ENCODE data around the gene SLC27A1.

SLC27A1 gene

DNA sequence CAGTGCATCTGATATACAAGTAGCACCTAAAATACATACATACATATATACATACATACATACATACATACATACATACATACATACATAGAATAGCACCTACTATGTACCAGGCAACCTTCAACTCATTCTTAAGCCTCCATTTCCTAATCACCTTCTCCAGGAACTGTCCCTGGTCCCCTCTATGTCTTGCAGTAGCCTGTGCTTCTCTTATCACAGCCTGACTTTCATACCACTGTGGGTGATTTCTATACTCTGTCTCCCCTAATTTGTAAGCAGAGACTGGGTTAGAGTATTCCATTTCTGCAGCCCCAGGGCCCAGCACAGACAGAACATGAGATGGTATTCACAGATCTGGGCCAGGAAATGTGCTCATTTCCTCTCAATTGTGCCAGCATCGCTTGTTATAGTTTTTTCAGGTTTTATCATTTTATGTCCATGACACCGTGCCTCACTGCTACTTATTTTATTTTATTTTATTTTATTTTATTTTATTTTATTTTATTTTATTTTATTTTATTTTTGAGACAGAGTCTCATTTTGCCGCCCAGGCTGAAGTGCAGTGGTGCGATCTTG is 70.9 kb downstream of the SLC27A1 start:
- DNase-seq (ENCODE audit: low spot score) = no peak
- Histone ChIP-seq H4K91ac (ENCODE audit: low read depth, low read length, poor library complexity) (no peak overlapping the region), H3K36me3 (replicated peaks in 1 of 2; ENCODE audit: control insufficient read depth in 2 of 2, insufficient read depth in 2 of 2, low read length in 2 of 2) (no peaks in the 10 kb centered on the region), H3K4me1 (ENCODE audit: control insufficient read depth in 2 of 2, insufficient read depth in 1 of 2, low read depth in 1 of 2, low read length in 2 of 2) (peaks cover 5 to 7% of the 10 kb centered on the region in 2 donors), H3K9ac (ENCODE audit: low read depth, low read length, poor library complexity) (no peak overlapping the region), H2AK5ac (ENCODE audit: low read depth, low read length) (no peak overlapping the region), H2BK12ac (ENCODE audit: low read length) (no peak overlapping the region), H2BK120ac (ENCODE audit: low read depth, low read length) (no peak overlapping the region), H2BK5ac (ENCODE audit: low read length) (no peak overlapping the region), H3K4me2 (ENCODE audit: insufficient read depth, low read length, poor library complexity, severe bottlenecking) (no peak overlapping the region), H2BK15ac (ENCODE audit: low read length) (no peak overlapping the region), H3K27ac (replicated peaks; ENCODE audit: low read length) (no peak overlapping the region), H2AFZ (ENCODE audit: low read length) (no peak overlapping the region), H4K8ac (ENCODE audit: low read depth, low read length) (no peak overlapping the region), H3K27me3 (ENCODE audit: control insufficient read depth in 3 of 3, insufficient read depth in 3 of 3, low read depth in 1 of 3, low read length in 3 of 3) (peaks cover 0 to 6% (median 0%) of the 10 kb centered on the region in 3 experiments), H3K14ac (ENCODE audit: low read length) (no peak overlapping the region), H3K79me1 (ENCODE audit: low read depth, low read length) (no peaks in the 10 kb centered on the region), H3K9me3 (replicated peaks in 1 of 2; ENCODE audit: control insufficient read depth in 2 of 2, insufficient read depth in 1 of 2, low read depth in 1 of 2, low read length in 2 of 2) (peaks cover 0 to 4% of the 10 kb centered on the region in 2 donors), H3K4ac (ENCODE audit: low read length) (no peak overlapping the region), H3K23ac (ENCODE audit: low read depth, low read length, poor library complexity) (no peak overlapping the region), H3K4me3 (ENCODE audit: low read length in 2 of 2) (no peak overlapping the region), H3K18ac (ENCODE audit: low read length) (no peak overlapping the region)
- WGBS, 2 donors (ENCODE audit: extremely low coverage in 2 of 2, insufficient read length in 2 of 2, insufficient replicate concordance in 1 of 2) = no CpG with 5 or more reads among the region's 4 CpGs

DNA sequence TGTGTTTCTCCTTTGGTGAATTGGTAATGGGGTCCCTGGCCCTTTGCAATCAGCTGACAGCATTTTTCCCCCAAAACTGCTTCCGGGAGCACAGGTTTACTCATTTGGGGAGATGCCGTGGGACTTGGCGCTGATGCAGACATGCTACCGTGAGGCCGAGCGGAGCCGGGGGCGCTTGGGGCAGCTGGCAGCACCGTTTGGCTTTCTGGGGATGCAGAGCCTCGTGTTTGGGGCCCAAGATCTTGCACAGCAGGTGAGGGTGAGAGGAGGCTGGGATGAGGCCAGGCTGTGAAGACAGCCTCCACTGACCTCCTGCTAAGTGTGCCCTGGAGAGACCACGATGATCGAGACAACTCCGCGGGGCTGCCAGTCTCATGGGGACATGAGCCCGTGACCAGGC is 71.7 kb downstream of the SLC27A1 start:
- DNase-seq (ENCODE audit: low spot score) = no peak
- Histone ChIP-seq H3K9ac (ENCODE audit: low read depth, low read length, poor library complexity) (no peak overlapping the region), H3K4me1 (ENCODE audit: control insufficient read depth in 2 of 2, insufficient read depth in 1 of 2, low read depth in 1 of 2, low read length in 2 of 2) (peaks cover 7 to 9% of the 10 kb centered on the region in 2 donors), H3K14ac (ENCODE audit: low read length) (no peak overlapping the region), H2BK5ac (ENCODE audit: low read length) (no peak overlapping the region), H3K9me3 (replicated peaks in 1 of 2; ENCODE audit: control insufficient read depth in 2 of 2, insufficient read depth in 1 of 2, low read depth in 1 of 2, low read length in 2 of 2) (peaks cover 0 to 4% of the 10 kb centered on the region in 2 donors), H2AK5ac (ENCODE audit: low read depth, low read length) (peak overlapping the region; percentile 85), H3K4me2 (ENCODE audit: insufficient read depth, low read length, poor library complexity, severe bottlenecking) (no peak overlapping the region), H3K23ac (ENCODE audit: low read depth, low read length, poor library complexity) (no peak overlapping the region), H3K27ac (replicated peaks; ENCODE audit: low read length) (no peak overlapping the region), H3K27me3 (ENCODE audit: control insufficient read depth in 3 of 3, insufficient read depth in 3 of 3, low read depth in 1 of 3, low read length in 3 of 3) (peaks cover 0 to 6% (median 0%) of the 10 kb centered on the region in 3 experiments), H3K18ac (ENCODE audit: low read length) (peak overlapping the region; percentile 45), H3K4me3 (ENCODE audit: low read length in 2 of 2) (no peak overlapping the region), H2BK12ac (ENCODE audit: low read length) (no peak overlapping the region), H2AFZ (ENCODE audit: low read length) (no peak overlapping the region), H4K91ac (ENCODE audit: low read depth, low read length, poor library complexity) (no peak overlapping the region), H2BK120ac (ENCODE audit: low read depth, low read length) (no peak overlapping the region), H3K79me1 (ENCODE audit: low read depth, low read length) (no peaks in the 10 kb centered on the region), H2BK15ac (ENCODE audit: low read length) (peak overlapping the region; percentile 52), H3K4ac (ENCODE audit: low read length) (no peak overlapping the region), H4K8ac (ENCODE audit: low read depth, low read length) (no peak overlapping the region), H3K36me3 (replicated peaks in 1 of 2; ENCODE audit: control insufficient read depth in 2 of 2, insufficient read depth in 2 of 2, low read length in 2 of 2) (no peaks in the 10 kb centered on the region)
- WGBS, 2 donors (ENCODE audit: extremely low coverage in 2 of 2, insufficient read length in 2 of 2, insufficient replicate concordance in 1 of 2) = no CpG with 5 or more reads among the region's 15 CpGs

DNA sequence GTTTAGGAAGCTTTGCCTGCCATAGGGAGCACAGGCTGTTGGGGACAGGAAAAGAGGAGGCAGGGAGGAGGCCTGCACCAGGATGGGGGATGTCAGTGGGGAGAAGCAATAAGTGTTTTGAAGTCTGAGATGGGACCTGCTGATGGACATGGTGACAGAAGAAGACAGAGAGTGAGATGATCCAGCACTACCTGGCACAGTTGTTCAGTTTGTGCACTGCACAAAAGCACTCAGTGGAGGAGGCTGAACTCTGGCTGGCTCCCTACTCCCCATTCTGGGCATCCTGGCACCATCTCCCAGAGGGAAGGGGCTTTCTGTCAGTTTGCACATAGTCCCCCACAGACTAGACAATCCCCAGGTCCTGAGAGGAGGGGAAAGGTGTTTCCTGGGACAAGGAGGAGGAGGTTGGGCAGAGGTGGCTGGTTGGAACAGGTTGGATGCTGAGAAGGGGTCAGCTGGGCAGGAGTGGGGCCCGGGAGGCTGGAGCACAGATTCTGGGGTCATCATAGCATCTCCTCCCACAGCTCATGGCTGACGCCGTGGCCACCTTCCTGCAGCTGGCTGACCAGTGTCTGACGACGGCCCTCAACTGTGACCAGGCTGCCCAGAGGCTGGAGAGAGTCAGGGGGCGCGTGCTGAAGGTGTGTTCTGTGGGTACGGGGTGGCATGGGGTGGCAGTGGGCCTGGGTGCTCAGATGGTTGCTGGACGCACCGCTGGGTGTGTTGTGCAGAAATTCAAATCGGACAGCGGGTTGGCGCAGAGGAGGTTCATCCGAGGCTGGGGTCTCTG is 72.7 kb downstream of the SLC27A1 start:
- WGBS, 2 donors (ENCODE audit: extremely low coverage in 2 of 2, insufficient read length in 2 of 2, insufficient replicate concordance in 1 of 2) = no CpG with 5 or more reads among the region's 14 CpGs

DNA sequence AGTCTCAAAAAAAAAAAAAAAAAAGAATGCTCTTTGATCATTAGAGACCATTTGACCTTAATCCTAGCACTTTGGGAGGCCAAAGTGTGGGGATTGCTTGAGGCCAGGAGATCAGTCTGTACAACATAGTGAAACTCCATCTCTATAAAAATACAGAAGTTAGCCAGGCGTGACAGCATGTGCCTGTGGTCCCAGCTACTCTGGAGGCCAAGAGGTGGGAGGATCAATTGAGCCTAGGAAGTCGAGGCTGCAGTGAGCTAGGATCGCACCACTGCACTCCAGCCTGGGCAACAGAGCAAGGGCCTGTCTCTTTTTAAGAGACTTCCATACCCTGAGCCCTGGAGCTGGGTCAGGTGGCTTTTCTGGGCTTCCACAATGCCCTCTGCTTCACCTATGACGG is 73.7 kb downstream of the SLC27A1 start:
- Histone ChIP-seq H4K91ac (ENCODE audit: low read depth, low read length, poor library complexity) (no peak overlapping the region), H4K8ac (ENCODE audit: low read depth, low read length) (no peak overlapping the region), H2AFZ (ENCODE audit: low read length) (no peak overlapping the region), H2BK120ac (ENCODE audit: low read depth, low read length) (no peak overlapping the region), H3K18ac (ENCODE audit: low read length) (no peak overlapping the region), H2BK5ac (ENCODE audit: low read length) (no peak overlapping the region), H2BK15ac (ENCODE audit: low read length) (no peak overlapping the region), H3K23ac (ENCODE audit: low read depth, low read length, poor library complexity) (no peak overlapping the region), H3K27ac (replicated peaks; ENCODE audit: low read length) (no peak overlapping the region), H3K4me3 (ENCODE audit: low read length in 2 of 2) (no peak overlapping the region), H3K79me1 (ENCODE audit: low read depth, low read length) (no peaks in the 10 kb centered on the region), H3K27me3 (ENCODE audit: control insufficient read depth in 3 of 3, insufficient read depth in 3 of 3, low read depth in 1 of 3, low read length in 3 of 3) (no peaks in the 10 kb centered on the region), H3K9me3 (replicated peaks in 1 of 2; ENCODE audit: control insufficient read depth in 2 of 2, insufficient read depth in 1 of 2, low read depth in 1 of 2, low read length in 2 of 2) (peaks cover 0 to 4% of the 10 kb centered on the region in 2 donors), H3K4me1 (ENCODE audit: control insufficient read depth in 2 of 2, insufficient read depth in 1 of 2, low read depth in 1 of 2, low read length in 2 of 2) (peaks cover 3 to 9% of the 10 kb centered on the region in 2 donors), H3K4ac (ENCODE audit: low read length) (peak overlapping the region; percentile 2), H3K9ac (ENCODE audit: low read depth, low read length, poor library complexity) (no peak overlapping the region), H3K36me3 (replicated peaks in 1 of 2; ENCODE audit: control insufficient read depth in 2 of 2, insufficient read depth in 2 of 2, low read length in 2 of 2) (no peaks in the 10 kb centered on the region), H3K14ac (ENCODE audit: low read length) (no peak overlapping the region), H2BK12ac (ENCODE audit: low read length) (no peak overlapping the region), H2AK5ac (ENCODE audit: low read depth, low read length) (peak overlapping the region; percentile 69), H3K4me2 (ENCODE audit: insufficient read depth, low read length, poor library complexity, severe bottlenecking) (no peak overlapping the region)
- DNase-seq (ENCODE audit: low spot score) = no peak
- WGBS, 2 donors (ENCODE audit: extremely low coverage in 2 of 2, insufficient read length in 2 of 2, insufficient replicate concordance in 1 of 2) = no CpG with 5 or more reads among the region's 4 CpGs

More for the DNA sequence above, 72.7 kb downstream of the SLC27A1 start:
- H2BK15ac ChIP-seq (ENCODE audit: low read length) = peak overlapping the region; percentile 88
- H4K91ac ChIP-seq (ENCODE audit: low read depth, low read length, poor library complexity) = no peak overlapping the region
- no peak overlapping the region for H2BK120ac ChIP-seq (ENCODE audit: low read depth, low read length)
- H3K4me2 ChIP-seq (ENCODE audit: insufficient read depth, low read length, poor library complexity, severe bottlenecking) = no peak overlapping the region
- DNase-seq (ENCODE audit: low spot score) = no peak
- H3K14ac ChIP-seq (ENCODE audit: low read length) = no peak overlapping the region
- H3K4me1 ChIP-seq (ENCODE audit: control insufficient read depth in 2 of 2, insufficient read depth in 1 of 2, low read depth in 1 of 2, low read length in 2 of 2) = peaks cover 7 to 9% of the 10 kb centered on the region in 2 donors
- no peak overlapping the region for H4K8ac ChIP-seq (ENCODE audit: low read depth, low read length)
- no peak overlapping the region for H3K27ac ChIP-seq (replicated peaks; ENCODE audit: low read length)
- no peak overlapping the region for H3K4me3 ChIP-seq (ENCODE audit: low read length in 2 of 2)
- H3K36me3 ChIP-seq (replicated peaks in 1 of 2; ENCODE audit: control insufficient read depth in 2 of 2, insufficient read depth in 2 of 2, low read length in 2 of 2) = no peaks in the 10 kb centered on the region
- H2AK5ac ChIP-seq (ENCODE audit: low read depth, low read length) = peak overlapping the region; percentile 85
- no peak overlapping the region for H2BK12ac ChIP-seq (ENCODE audit: low read length)
- H3K9ac ChIP-seq (ENCODE audit: low read depth, low read length, poor library complexity) = peak overlapping the region; percentile 70
- H2AFZ ChIP-seq (ENCODE audit: low read length) = no peak overlapping the region
- H2BK5ac ChIP-seq (ENCODE audit: low read length) = no peak overlapping the region
- no peak overlapping the region for H3K4ac ChIP-seq (ENCODE audit: low read length)
- peak overlapping the region; percentile 35 for H3K18ac ChIP-seq (ENCODE audit: low read length)
- H3K9me3 ChIP-seq (replicated peaks in 1 of 2; ENCODE audit: control insufficient read depth in 2 of 2, insufficient read depth in 1 of 2, low read depth in 1 of 2, low read length in 2 of 2) = peaks cover 0 to 4% of the 10 kb centered on the region in 2 donors
- H3K79me1 ChIP-seq (ENCODE audit: low read depth, low read length) = no peaks in the 10 kb centered on the region
- H3K23ac ChIP-seq (ENCODE audit: low read depth, low read length, poor library complexity) = peak overlapping the region; percentile 17
- H3K27me3 ChIP-seq (ENCODE audit: control insufficient read depth in 3 of 3, insufficient read depth in 3 of 3, low read depth in 1 of 3, low read length in 3 of 3) = peaks cover 0 to 6% (median 0%) of the 10 kb centered on the region in 3 experiments

Data from neuronal stem cell (in vitro differentiated cells).